GM18870 (cell line): ENCODE data around the gene KCNK5.

ENCODE experiments used
- ATAC-seq: cut with Tn5 transposase; IDR thresholded peaks from one replicate; pipeline ENCODE4 v1.9.1; 2021; ENCODE audit warnings: moderate library complexity; ENCODE audit not compliant: unreplicated experiment

Gene KCNK5, protein sequence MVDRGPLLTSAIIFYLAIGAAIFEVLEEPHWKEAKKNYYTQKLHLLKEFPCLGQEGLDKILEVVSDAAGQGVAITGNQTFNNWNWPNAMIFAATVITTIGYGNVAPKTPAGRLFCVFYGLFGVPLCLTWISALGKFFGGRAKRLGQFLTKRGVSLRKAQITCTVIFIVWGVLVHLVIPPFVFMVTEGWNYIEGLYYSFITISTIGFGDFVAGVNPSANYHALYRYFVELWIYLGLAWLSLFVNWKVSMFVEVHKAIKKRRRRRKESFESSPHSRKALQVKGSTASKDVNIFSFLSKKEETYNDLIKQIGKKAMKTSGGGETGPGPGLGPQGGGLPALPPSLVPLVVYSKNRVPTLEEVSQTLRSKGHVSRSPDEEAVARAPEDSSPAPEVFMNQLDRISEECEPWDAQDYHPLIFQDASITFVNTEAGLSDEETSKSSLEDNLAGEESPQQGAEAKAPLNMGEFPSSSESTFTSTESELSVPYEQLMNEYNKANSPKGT

DNA sequence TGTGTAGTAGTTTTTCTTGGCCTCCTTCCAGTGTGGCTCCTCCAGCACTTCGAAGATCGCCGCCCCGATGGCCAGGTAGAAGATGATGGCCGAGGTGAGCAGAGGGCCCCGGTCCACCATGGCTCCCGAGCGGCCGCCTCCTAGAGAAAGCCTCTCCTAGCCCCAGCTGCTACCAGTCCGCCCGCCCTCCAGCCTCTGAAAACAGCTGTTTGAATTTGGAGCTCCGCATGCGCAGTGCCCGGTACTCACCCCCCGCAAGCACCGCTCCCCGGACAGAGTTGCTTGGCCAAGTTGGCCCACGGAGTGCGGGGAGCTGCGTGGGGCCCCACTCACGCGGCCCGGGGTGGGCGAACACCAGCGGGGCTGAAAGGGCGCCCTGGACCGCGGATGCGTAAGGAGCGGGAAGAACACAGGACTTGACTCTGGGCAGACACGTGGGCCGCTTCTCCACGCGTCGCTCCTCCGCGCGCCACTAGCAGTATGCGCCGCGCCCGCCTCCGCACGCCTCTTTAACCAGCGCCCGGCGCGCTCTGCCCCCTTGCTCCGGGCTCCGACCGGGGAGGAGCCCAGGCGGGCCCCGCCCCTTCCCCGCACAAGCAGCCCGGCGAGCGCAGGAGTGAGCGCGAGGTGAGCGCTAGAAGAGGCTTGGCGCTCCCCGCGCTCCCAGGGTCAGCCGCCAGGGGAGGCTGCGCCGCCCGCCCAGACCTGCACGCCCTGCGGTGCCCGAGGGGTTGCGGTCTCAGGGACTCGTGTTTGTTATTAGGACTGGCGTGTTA, at the start of gene KCNK5:
Gene KCNK5, minus strand, starts transcription at position 484 of the 776 bp plus-strand sequence. Its CDS starts 364 bp downstream, at position 120.
- ATAC-seq = no peak

DNA sequence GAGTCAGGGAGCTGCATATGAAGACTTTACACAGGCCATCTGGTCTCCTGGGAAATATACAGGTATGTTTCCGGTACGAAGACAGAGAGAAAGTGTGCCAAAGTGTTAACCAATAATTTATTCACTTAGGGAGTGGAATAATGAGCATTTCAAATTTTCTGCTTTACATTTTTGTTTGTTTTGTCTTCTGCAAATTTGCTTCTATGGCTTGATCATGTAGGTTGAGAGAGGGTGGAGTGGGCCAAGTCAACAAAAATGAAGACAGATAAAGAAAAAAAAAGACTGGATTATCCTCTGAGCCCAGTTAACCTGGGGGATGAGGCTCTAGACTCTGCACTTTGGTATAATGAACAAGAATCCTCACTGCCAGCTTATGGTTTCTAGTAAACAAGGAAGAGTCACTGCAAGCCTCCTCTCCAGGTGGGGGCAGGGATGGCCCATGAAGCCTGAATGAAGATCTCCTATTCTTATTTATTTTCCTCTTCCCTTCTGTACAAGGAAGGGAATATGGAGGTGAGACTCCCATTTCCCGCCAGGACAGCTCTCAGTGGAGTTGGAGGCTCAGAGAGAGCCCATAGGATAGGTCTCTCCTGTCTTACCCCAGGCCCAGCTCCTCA, 47.2 kb upstream of the KCNK5 start:
- no peak for ATAC-seq

DNA sequence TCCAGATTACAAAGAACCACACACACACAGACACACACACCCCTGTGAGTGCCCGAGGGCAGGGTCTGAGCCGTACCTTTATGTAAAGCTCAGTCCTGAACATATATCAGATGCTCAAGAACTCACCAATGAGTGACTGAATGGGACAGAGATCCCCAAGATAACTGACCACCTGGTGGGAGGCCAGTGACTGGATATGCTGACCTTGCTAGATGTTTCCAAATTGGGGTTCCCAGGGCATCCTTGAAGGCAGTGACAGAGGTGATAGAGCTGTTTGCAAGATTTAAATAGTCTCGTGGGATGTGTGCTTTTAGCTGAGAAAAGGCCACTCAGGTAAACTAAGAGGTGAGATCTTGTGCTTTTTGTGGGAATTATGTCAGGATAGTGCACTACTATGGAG, 45.6 kb upstream of the KCNK5 start:
- no peak for ATAC-seq

DNA sequence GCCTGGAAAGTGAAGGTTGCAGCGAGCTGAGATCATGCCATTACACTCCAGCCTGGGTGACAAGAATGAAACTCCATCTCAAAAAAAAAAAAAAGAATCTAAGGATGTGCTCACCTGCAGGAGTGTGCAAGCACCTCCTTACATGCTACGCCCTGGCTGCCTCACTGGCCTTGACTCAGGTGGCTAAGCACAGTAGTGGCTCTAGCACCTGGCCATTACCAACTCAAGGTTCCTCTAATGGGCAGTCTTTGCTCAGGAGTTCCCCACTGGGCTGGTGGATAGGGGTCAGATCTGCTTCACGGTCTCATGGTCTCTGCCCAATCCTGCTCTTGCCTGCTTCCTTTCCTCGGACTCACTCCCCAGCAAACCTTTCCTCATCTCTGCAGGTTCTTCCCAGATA, 45.2 kb upstream of the KCNK5 start:
- no peak for ATAC-seq

DNA sequence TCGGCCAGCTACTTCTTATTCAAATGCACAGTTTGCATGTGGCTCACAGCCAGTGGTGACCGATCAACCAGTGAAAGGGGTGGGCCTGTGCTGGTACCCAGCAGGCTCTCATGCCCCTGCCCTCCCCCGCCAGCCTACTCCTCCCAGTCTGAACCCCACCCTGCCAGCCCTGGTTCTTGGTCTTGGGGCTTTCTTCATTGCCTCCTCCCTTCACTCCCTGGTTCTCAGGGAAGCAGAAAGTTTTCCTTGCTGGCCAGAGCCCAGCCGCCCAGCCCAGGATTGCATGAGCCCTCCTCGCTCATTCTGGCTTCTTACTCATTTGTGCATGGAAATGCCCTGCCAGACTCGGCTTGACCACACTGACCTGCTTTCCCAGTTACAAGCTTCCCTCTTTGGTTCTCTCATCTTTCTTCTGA, 44.1 kb upstream of the KCNK5 start:
- no peak for ATAC-seq

DNA sequence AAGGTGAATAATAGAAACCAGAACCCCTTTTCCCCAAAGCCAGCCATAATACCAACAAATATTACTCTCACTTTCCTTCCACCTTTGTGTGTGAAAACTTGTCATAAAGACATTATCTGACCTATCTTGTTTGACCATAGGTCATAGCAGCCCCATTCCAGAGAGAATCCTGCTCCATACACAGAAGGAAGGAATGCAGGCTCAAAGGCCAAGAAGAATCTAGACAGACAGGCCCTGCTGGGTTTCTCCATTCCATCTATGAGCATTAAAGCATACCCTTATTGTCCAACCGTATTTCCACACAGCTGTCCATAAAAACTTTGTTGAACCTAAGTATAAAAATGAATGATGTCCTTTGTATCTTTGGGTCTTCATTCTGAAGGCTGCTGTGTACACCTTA, 40.7 kb upstream of the KCNK5 start:
- no peak for ATAC-seq

DNA sequence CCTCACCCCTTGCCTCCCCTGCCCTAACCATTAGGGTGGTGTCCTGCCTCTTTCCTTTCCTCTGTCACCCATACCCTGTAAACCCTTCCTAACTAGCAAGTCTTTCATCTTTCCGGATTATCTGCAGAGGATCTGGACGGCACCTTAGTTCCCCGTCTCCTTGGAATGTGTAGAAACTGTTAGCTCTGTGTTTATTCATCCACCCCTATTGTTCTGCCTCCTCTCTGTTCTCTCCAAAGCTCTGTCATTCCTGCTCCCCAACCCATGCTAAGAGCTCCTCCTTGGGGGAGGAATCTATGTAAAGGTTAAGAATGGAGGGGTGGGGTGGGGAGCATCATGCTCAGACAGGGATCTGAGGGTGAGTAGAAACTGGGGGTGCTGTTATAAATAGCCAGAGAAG, 39.4 kb upstream of the KCNK5 start:
- ATAC-seq = no peak

DNA sequence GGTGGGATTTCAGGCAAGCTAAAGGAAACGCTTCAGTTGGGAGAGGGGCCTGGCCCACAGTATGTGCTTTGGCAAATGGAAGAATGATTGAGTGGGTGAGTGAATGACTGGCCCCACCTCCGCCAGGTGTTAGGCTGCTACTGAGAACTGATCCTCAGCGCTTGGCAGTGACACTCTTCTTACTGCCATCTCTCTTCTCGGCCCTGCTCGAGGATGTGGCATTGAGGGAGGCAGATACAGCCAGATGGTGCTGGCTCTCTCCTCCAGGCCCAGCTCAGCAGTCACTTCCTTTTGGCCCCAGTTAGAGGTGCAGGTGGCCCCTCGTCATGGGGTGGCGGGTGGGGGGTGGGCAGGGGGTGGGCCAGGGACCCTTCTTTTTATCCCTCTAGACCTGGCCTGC, 38.9 kb upstream of the KCNK5 start:
- no peak for ATAC-seq

DNA sequence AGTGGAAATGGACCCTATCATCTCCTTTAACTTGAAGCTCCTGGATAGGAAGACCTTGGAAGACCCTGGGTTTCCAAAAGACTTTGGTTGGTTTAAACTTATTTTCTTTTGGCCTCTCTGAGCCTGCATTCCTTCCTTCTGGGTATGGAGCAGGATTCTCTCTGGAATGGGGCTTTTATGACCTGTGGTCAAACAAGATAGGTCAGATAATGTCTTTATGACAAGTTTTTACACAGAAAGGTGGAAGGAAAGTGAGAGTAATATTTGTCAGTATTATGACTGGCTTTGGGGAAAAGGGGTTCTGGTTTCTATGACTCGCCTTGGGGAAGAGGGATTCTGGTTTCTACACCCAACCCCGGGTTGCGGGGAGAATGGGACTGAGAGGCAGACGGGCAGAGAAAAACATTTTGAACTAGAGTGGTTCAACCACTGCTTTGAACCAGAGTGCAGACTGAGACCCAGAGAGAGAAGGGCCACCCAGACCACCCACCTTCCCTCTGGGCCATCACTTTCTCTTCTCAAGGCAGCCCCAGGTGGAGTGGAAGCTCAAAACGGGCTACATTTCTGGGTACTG, 37.6 kb upstream of the KCNK5 start:
- ATAC-seq = no peak

DNA sequence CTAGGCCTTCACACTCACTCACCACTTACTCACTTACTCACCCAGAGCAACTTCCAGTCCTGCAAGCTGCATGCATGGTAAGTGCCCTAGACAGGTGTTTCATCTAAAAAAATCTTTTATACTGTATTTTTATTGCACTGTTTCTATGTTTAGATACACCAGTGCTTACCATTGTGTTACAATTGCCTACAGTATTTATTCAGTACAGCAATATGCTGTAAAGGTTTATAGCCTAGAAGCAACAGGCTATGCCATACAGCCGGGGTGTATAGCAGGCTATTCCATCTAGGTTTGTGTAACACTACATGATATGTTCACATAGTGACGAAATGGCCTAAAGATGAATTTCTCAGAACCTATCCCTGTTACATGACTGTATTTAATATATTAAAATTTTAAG, 37.1 kb upstream of the KCNK5 start:
- ATAC-seq = no peak

DNA sequence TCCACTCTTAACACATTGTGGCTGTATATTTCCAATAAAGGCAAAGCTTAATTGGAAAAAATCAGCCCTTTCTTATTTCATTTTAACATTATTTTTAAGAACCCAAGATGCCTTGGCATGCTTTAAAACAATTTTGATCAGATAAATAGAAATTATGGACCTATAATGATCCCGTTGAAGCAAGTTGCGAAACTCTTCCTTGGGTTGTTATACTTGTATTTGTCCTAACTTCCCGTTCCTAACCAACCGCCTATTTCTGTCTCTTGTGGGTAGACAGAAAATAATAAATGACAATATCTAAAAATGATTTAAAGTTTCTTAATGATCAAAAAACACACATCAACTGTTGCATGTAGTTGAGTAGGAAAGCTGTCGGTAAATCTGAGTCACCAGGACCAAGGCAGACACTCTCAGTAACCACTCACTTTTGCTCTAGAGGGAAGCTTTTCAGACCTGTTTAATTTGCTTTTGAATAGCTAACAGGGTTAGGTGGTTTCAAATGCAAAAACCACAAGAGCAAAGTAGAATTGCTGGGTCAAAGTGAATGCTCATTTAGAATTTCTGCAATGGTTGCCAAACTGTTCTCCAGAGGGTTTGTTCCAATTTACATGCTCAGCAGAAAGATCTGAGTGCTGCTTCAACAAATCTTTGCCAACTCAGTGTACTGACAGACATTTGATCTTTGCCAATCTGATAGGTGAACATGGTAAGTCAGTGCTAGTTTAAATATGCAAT, 34.2 kb upstream of the KCNK5 start:
- ATAC-seq = no peak

DNA sequence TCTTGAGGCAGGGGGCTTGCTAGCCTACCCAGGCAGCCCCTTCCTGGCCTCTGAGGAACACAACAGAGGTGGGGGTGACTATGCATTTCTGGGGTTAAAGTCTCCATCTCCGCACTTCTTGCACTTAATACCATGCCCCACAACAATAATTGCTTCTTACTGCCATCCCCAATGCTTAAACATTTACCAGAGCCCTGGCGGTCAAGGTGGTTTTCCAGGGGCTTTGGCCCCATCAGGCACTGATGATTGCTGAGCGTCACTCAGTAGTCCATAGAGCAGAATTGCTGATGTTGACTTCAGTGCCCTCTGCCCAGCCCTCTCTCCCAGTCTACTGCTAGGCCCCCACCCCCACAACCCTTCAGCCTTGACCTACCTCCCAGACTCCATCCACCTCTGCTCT, 32.5 kb upstream of the KCNK5 start:
- no peak for ATAC-seq

DNA sequence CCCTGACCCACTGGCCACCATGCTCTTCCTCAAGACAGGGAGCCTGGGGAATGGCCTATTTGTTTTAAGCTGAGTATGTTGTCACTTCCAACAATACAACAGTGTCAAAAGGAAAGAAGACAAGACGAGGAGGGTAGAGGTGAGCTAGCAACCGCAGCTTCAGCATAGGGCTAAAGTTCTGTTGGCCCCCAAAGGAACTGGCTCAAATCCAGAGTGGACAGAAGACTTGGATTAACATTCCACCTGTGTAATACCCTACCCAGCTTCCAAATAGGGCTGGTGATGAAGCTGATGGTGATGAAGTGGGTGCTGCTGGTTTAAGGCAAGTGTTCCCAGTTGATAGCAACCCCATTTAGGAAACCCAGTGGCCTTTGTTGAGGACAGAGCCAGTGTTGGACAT, 31.7 kb upstream of the KCNK5 start:
- no peak for ATAC-seq

DNA sequence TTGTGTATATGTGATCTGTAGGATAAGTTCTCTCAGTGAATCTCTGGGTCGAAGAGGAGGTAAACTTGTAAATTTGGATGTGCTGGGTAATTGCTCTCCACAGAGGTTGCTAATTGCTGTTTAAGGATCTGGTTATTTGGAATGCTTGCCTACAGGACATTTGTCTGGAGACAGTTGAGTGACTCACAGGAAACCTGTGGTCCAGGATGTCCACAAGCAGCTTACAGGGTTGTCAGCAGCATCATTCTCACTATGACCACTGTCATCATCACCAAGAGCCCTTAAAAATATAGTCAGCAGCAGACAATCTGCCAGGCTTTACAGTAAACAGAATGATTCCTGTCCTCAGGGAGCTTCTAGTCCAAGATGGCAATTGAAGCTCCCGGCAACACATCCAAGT, 31.2 kb upstream of the KCNK5 start:
- ATAC-seq = no peak

DNA sequence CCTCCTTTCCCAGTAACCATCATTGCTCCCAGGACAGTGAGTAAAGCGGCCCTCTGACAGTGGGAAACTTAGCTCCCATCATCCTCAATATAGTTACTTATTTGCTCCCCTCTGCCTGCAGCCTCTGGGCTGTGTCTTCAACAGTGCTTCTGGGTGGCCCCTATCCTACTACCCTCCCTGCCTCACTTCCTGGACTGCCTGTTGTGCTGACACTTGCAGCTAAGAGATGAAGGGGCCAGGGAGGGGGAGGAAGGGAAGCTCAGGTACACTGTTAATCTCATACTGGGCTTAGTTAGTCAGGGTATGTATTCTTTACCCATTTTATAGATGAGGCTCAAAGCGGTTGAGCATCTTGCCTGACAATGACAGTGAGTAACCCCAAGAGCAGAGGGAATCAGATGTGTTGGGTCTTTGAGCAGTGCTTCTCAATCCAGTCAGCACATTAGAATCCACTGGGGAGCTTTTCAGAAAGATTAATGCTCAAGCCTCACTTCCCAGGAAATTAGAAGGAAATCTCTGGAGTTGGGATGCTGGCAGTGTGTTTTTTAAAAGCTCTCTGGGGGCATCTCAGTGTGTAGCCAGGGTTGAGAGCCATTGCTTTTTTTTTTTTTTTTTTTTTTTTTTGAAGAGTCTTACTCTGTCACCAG, 27.1 kb upstream of the KCNK5 start:
- ATAC-seq = no peak

DNA sequence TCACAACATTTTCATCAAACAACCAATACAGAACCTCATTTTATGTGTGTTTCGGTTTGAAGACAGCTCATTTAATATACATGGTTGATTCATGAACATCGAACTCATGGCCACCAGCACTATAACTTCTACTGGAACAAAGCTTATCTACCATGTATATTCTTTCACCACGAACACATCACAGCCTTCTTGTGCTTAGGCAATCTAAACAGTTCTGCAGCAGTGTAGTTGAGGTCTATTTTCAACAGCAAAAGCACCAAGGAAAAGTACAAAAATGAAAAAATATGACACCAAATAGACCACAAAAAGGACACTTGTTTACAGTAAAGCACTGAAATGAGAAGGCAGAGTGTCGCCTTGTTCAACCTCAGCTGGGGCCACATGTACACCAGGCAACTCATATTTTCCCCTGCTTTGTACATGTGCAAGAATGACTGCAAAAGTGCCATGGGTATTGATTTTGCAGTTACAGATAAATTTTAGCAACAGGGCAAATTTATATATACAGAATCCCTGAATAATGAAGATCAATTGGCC, 25.8 kb upstream of the KCNK5 start:
- no peak for ATAC-seq

DNA sequence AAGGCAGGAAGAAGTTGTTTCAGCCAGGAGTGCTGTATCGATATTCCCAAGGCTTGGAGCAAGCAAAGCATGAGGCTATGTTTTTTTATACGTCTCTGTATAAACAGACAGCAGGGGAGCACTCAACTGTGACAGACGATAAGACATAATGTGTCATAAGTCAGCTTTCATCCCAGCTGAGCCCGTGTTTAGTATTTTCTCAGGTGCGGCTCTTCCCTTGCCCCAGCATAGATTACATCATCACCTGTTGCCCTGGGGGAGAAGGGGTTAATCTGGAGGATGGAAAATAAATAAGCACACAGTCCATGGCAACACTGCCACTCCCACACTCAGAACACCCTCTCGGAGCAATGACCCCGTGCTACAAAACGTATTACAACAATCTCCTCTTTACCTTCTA, 22.1 kb upstream of the KCNK5 start:
- ATAC-seq = no peak

DNA sequence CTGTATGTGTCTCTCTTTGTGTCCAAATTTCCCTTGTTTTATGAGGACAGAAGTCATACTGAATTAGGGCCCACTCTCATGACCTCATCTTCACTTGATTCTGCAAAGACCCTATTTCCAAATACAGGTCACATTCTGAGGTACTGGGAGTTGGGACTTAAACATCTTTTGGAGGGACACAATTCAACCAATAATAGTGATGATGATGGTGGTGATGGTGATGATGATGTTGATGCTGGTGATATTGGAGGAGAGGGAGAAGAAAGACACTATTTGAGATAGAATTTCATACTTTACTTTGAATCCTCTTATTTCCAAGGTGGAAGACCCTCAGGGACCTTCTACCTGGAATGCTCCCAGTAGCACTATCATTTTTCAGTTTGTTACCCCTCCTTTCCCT, 21.2 kb upstream of the KCNK5 start:
- ATAC-seq = no peak

DNA sequence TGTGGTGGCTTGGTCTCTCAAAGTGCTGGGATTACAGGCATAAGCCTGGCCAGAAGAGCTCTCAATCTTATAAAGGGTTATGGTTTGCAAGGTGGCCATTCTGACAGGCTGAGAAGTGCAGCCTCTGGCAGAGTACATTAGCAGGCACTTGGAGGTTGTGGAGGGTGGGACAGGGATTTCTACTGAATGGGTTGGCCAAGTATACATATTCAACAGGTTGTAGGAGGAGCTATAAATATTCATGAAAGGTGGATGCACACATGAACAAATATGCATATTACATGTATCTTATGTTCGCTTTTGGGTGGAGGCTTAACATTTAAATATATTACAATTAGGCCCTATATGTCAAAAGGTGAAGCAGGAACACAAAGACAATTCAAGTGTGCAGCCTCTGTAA, 20.0 kb upstream of the KCNK5 start:
- no peak for ATAC-seq

DNA sequence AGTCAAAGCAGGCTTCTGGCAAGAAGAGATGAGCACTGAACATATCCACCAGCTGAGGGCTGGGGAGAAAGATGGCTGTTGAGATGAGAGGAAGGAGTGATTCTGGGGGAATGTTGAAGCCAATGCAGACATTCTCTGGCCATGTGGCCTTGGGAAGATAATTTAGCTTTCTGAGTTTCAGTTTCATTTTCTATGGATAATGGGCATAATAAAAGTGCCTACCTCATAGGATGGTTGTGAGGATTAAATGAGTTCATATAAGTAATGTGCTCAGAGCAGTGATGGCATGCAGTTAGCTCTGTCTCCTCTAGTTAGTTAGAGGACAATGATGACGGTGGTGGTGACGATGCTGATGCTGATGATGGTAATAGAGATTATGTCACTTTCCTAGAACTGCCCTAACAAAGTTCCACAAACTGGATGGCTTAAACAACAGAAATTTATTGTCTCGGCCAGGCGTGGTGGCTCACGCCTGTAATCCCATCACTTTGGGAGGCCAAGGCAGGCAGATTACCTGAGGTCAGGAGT, 18.5 kb upstream of the KCNK5 start:
- ATAC-seq = no peak
